DOHH2 (cell line): ENCODE data around the gene RNF112.

Source experiments
- H3F3A ChIP-seq: fragments of 200-600 bp; sonication (generic), shearing (Covaris generic); 2 replicates; pipeline ENCODE4 v1.6.0; 2016; ENCODE audit warnings: antibody characterized with exemption, mild to moderate bottlenecking; ENCODE audit not compliant: control insufficient read depth, insufficient read depth
- H3K27ac ChIP-seq: fragments of 200-600 bp; sonication (generic); 2 replicates; pipeline ENCODE4 v1.5.1; 2014; ENCODE audit warnings: low read depth, mild to moderate bottlenecking, low read length, moderate library complexity
- H3K27me3 ChIP-seq: fragments of 200-600 bp; sonication (generic); 2 replicates; pipeline ENCODE4 v1.6.1; 2014; ENCODE audit warnings: mild to moderate bottlenecking, low read length, mixed read lengths; ENCODE audit not compliant: control insufficient read depth
- H3K36me3 ChIP-seq: fragments of 200-600 bp; sonication (generic); 2 replicates; pipeline ENCODE4 v1.6.1; 2014; ENCODE audit warnings: mild to moderate bottlenecking, low read length, moderate library complexity, mixed read lengths; ENCODE audit not compliant: control insufficient read depth
- H3K4me1 ChIP-seq: fragments of 200-600 bp; sonication (generic); 2 replicates; pipeline ENCODE4 v1.6.1; 2014; ENCODE audit warnings: mild to moderate bottlenecking, low read length, mixed read lengths; ENCODE audit not compliant: control insufficient read depth
- H3K4me2 ChIP-seq: fragments of 200-600 bp; sonication (generic); 2 replicates; pipeline ENCODE4 v1.6.0; 2014; ENCODE audit warnings: mild to moderate bottlenecking, low read length, moderate library complexity
- H3K4me3 ChIP-seq: fragments of 200-600 bp; sonication (generic); 2 replicates; pipeline ENCODE4 v1.5.1; 2014; ENCODE audit warnings: mild to moderate bottlenecking, low read length, mixed read lengths
- H3K79me2 ChIP-seq: fragments of 200-600 bp; sonication (generic); 2 replicates; pipeline ENCODE4 v1.6.1; 2014; ENCODE audit warnings: mild to moderate bottlenecking, low read length, mixed read lengths; ENCODE audit not compliant: control insufficient read depth
- H3K9me2 ChIP-seq: fragments of 200-600 bp; sonication (generic); replicated peaks from 2 replicates; pipeline ENCODE4 v1.6.1; 2014; ENCODE audit warnings: mild to moderate bottlenecking, low read length, mixed read lengths; ENCODE audit not compliant: control insufficient read depth
- H3K9me3 ChIP-seq: fragments of 200-600 bp; sonication (generic); 2 replicates; pipeline ENCODE4 v1.6.1; 2014; ENCODE audit warnings: antibody characterized with exemption, low read length, mixed read lengths; ENCODE audit not compliant: control insufficient read depth, insufficient read depth
- H4K20me1 ChIP-seq: fragments of 200-600 bp; sonication (generic); 2 replicates; pipeline ENCODE4 v1.6.0; 2014; ENCODE audit warnings: low read depth, mild to moderate bottlenecking, antibody characterized with exemption, low read length, moderate library complexity; ENCODE audit not compliant: control insufficient read depth, insufficient read depth
- EZH2phosphoT487 ChIP-seq: fragments of 200-600 bp; sonication (generic); IDR thresholded peaks from 2 replicates; pipeline ENCODE4 v1.6.1; 2017; ENCODE audit warnings: borderline replicate concordance, mild to moderate bottlenecking, antibody characterized with exemption, low read length, moderate library complexity, mixed read lengths
- TF ChIP-seq, protein P1 (sequence below): fragments of 200-600 bp; sonication (generic); IDR thresholded peaks from one replicate; pipeline ENCODE4 v1.5.1; 2014; ENCODE audit warnings: antibody characterized with exemption, mild to moderate bottlenecking, low read depth, low read length; ENCODE audit not compliant: poor library complexity, severe bottlenecking

Gene RNF112

GRCh38 chr17:19383681-19384470 is 27.2 kb upstream of the RNF112 start:
- Histone ChIP-seq H3K4me2 (no peak overlapping the region), H3K4me1 (peaks cover 6% of the 10 kb centered on the region; the same call in 1 of the 2 replicates), H3K9me2 (no peaks in the 10 kb centered on the region), H3K4me3 (no peak overlapping the region), H3K9me3 (no peaks in the 10 kb centered on the region), H4K20me1 (no peaks in the 10 kb centered on the region), H3K79me2 (peaks cover 2% of the 10 kb centered on the region), H3K27me3 (0 out of 2 replicates have a peak, but pooled peaks cover 2% of the 10 kb centered on the region), H3K36me3 (peaks cover 30% of the 10 kb centered on the region), H3F3A (no peaks in the 10 kb centered on the region), H3K27ac (no peak overlapping the region)
- TF ChIP-seq, protein P1, sequence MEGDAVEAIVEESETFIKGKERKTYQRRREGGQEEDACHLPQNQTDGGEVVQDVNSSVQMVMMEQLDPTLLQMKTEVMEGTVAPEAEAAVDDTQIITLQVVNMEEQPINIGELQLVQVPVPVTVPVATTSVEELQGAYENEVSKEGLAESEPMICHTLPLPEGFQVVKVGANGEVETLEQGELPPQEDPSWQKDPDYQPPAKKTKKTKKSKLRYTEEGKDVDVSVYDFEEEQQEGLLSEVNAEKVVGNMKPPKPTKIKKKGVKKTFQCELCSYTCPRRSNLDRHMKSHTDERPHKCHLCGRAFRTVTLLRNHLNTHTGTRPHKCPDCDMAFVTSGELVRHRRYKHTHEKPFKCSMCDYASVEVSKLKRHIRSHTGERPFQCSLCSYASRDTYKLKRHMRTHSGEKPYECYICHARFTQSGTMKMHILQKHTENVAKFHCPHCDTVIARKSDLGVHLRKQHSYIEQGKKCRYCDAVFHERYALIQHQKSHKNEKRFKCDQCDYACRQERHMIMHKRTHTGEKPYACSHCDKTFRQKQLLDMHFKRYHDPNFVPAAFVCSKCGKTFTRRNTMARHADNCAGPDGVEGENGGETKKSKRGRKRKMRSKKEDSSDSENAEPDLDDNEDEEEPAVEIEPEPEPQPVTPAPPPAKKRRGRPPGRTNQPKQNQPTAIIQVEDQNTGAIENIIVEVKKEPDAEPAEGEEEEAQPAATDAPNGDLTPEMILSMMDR: no peak
- TF ChIP-seq EZH2phosphoT487: no peak

DNA sequence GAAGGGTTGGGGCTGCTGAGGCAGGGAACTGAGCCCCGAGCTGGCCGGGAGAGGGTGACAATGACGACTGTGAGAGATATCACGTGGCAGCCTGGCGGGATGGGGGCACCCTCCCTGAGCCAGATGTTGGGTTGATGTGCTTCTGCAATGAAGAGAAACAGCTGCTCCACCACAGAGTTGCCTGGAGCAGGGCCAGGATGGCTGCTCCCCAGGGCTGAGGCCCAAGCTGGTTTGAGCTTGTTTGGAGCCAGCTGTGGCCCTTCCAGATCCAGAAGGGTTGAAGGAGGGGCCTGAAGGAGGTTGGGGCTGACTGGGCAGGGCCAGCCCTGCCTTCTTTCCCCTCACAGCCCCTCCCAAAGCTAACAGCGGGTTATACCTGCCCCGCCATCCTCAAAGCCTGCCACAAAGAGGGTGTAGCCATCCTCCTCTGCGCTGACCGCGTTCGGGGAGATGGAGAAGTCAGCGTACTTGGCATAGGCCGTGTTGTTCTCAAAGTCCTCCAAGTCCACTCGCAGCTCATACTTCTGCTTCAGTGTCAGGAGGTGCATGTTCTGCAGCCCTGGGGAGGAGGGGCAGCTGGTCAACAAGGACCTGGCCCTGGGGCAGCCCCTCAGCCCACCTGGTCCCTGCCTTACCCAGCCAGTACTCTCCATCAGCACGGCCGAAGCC is 26.2 kb upstream of the RNF112 start:
- peaks cover 25% of the 10 kb centered on the region for H3K36me3 ChIP-seq
- no peaks in the 10 kb centered on the region for H3K9me3 ChIP-seq
- TF ChIP-seq EZH2phosphoT487: no peak
- TF ChIP-seq, protein P1: no peak
- H3K27ac ChIP-seq: no peak overlapping the region
- H3F3A ChIP-seq: no peaks in the 10 kb centered on the region
- no peak overlapping the region for H3K4me2 ChIP-seq
- H3K79me2 ChIP-seq: no peaks in the 10 kb centered on the region
- no peaks in the 10 kb centered on the region for H3K9me2 ChIP-seq
- no peaks in the 10 kb centered on the region for H4K20me1 ChIP-seq
- no peak overlapping the region for H3K4me3 ChIP-seq
- H3K27me3 ChIP-seq: peaks cover 8% of the 10 kb centered on the region; the same call in 1 of the 2 replicates
- H3K4me1 ChIP-seq: 0 out of 2 replicates have a peak, but pooled peaks cover 3% of the 10 kb centered on the region

DNA sequence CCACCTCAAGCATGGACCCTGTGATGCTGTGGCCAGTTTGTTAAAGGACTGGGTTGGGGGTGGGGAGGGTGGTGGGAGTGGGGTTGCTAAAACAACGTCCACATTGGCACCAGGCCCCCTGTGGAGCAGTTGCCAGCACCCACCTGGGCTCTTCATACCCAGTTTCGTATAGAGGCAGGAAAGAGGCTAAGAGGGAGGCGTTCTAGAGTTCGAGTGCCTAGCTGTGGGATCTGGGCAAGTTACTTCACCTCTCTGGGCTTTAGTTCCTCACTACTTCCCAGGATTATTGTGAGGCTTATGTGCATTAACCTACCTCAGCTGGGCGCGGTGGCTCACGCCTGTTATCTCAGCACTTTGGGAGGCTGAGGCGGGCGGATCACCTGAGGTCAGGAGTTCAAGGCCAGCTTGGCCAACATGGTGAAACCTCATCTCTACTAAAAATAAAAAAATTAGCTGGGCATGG is 25.5 kb upstream of the RNF112 start:
- Histone ChIP-seq H3K27me3 (peaks cover 15% of the 10 kb centered on the region), H3K79me2 (no peaks in the 10 kb centered on the region), H3K4me3 (no peak overlapping the region), H3K36me3 (peaks cover 18% of the 10 kb centered on the region), H4K20me1 (no peaks in the 10 kb centered on the region), H3K27ac (no peak overlapping the region), H3F3A (no peaks in the 10 kb centered on the region), H3K9me2 (no peaks in the 10 kb centered on the region), H3K4me2 (no peak overlapping the region), H3K9me3 (no peaks in the 10 kb centered on the region), H3K4me1 (0 out of 2 replicates have a peak, but pooled peaks cover 3% of the 10 kb centered on the region)
- TF ChIP-seq EZH2phosphoT487: no peak
- TF ChIP-seq, protein P1: no peak
